GM19043 (cell line): ENCODE results near the gene NQO1.
"Not testable (repeated sequence)": the region's sequence is repeated elsewhere in the genome, so short reads cannot be mapped to it uniquely, and the experiment has no call there.

Experiments
- ATAC-seq: cut with Tn5 transposase; IDR thresholded peaks from one replicate; pipeline ENCODE4 v1.9.1; 2021; ENCODE audit warnings: low read depth; ENCODE audit not compliant: unreplicated experiment

NQO1 gene

GRCh38 chr16:69726313-69727060 lies at the start of gene NQO1:
Gene NQO1, minus strand, starts transcription at chr16:69726560. Its CDS starts 121 bp downstream, at chr16:69726439.
- peak; percentile 98 for ATAC-seq

- no peak for ATAC-seq
Measured at GRCh38 chr16:69775563-69775962, 49.2 kb upstream of the NQO1 start.

- ATAC-seq = no peak
Measured at GRCh38 chr16:69773260-69773947, 47.0 kb upstream of the NQO1 start.

- ATAC-seq = no peak
Measured at GRCh38 chr16:69771651-69771967, 45.2 kb upstream of the NQO1 start.

GRCh38 chr16:69769404-69769803 lies 43.0 kb upstream of the NQO1 start:
- no peak for ATAC-seq

GRCh38 chr16:69768666-69769065 lies 42.3 kb upstream of the NQO1 start:
- ATAC-seq = no peak

- no peak for ATAC-seq
Measured at GRCh38 chr16:69767459-69768229, 41.3 kb upstream of the NQO1 start.

GRCh38 chr16:69763599-69763942 lies 37.2 kb upstream of the NQO1 start:
- ATAC-seq = no peak

GRCh38 chr16:69762814-69763598 lies 36.6 kb upstream of the NQO1 start:
- ATAC-seq = peak; percentile 13

GRCh38 chr16:69761983-69762813 lies 35.8 kb upstream of the NQO1 start, which contains the start of gene WWP2:
Gene WWP2, plus strand, starts transcription at chr16:69762332. Its CDS starts 24,679 bp downstream, at chr16:69787011.
- ATAC-seq = peak; percentile 54

- not testable (repeated sequence) for ATAC-seq
Measured at GRCh38 chr16:69757375-69757774, 31.0 kb upstream of the NQO1 start.

GRCh38 chr16:69756705-69757104 lies 30.3 kb upstream of the NQO1 start:
- ATAC-seq = no peak

GRCh38 chr16:69754469-69755310 lies 28.3 kb upstream of the NQO1 start, which contains the start of gene NOB1:
Gene NOB1, minus strand, starts transcription at chr16:69754926. Its CDS starts 16 bp downstream, at chr16:69754910.
- peak; percentile 90 for ATAC-seq

- no peak for ATAC-seq
Measured at GRCh38 chr16:69754143-69754468, 27.7 kb upstream of the NQO1 start.

- ATAC-seq = no peak
Measured at GRCh38 chr16:69748694-69749345, 22.5 kb upstream of the NQO1 start.

- no peak for ATAC-seq
Measured at GRCh38 chr16:69747115-69747514, 20.8 kb upstream of the NQO1 start.

GRCh38 chr16:69745959-69746358 lies 19.6 kb upstream of the NQO1 start:
- no peak for ATAC-seq

GRCh38 chr16:69745232-69745612 lies 18.9 kb upstream of the NQO1 start:
- ATAC-seq = no peak
